Esophagus muscularis mucosa (tissue), 4 donors: Measurements from ENCODE around the gene IGFLR1. TPM values are rescaled to one million over a fixed set of nuclear protein-coding genes. Genes with fewer than 3 reads are reported as not detected.

Experiments used
- DNase-seq: peaks from one replicate; pipeline ENCODE4 v3.0.0-alpha.2; 2017; ENCODE audit errors: extremely low spot score
- H3K27ac ChIP-seq, 4 donors: fragments of 200-600 bp; sonication (generic); replicated peaks in 1 of 4; 1 replicate in 3 of 4; 2 replicates in 1 of 4; pipeline ENCODE4 v1.5.1; 2016 to 2019; ENCODE audit warnings: mild to moderate bottlenecking in 1 of 4
- H3K27me3 ChIP-seq, 4 donors: fragments of 200-600 bp; sonication (generic); one replicate each; pipeline versions ENCODE4 v1.5.1 to v1.6.0; 2016 to 2019
- H3K36me3 ChIP-seq, 4 donors: fragments of 200-600 bp; sonication (generic); one replicate each; pipeline ENCODE4 v1.5.1; 2016 to 2019
- H3K4me1 ChIP-seq, 4 donors: fragments of 200-600 bp; sonication (generic); one replicate each; pipeline ENCODE4 v1.5.1; 2016 to 2019
- H3K4me3 ChIP-seq, 4 donors: fragments of 200-600 bp; sonication (generic); 1 replicate in 2 of 4; 2 replicates in 2 of 4; pipeline ENCODE4 v1.5.1; 2016 to 2019; ENCODE audit warnings: mild to moderate bottlenecking in 4 of 4, moderate library complexity in 1 of 4
- H3K9me3 ChIP-seq, 4 donors: fragments of 200-600 bp; sonication (generic); 1 replicate in 3 of 4; 2 replicates in 1 of 4; pipeline ENCODE4 v1.5.1; 2016 to 2019
- EP300 ChIP-seq: sonication (generic); formaldehyde crosslinking; IDR thresholded peaks from one replicate; pipeline ENCODE4 v1.6.1; 2017; ENCODE audit warnings: antibody characterized with exemption
- POLR2A ChIP-seq: fragments of 450-650 bp; IDR thresholded peaks from one replicate; pipeline ENCODE4 v1.6.1; 2017; ENCODE audit warnings: antibody characterized with exemption, moderate library complexity, mild to moderate bottlenecking, low read depth
- POLR2AphosphoS5 ChIP-seq, 2 donors: sonication (generic); formaldehyde crosslinking; IDR thresholded peaks; one replicate each; pipeline ENCODE4 v1.6.1; 2017; ENCODE audit warnings: antibody characterized with exemption in 2 of 2
- WGBS: methylation state at CpG from one replicate; pipeline ENCODE4 v1.1.5; 2018; 5-methylcytosine and 5-hydroxymethylcytosine counted together
- intact Hi-C: fragments of 100-400 bp; cut with DNase I; formaldehyde crosslinking; loops from one replicate; pipeline ENCODE4 v1.15.1; 2023
- total RNA-seq, 4 donors: library from RNA; depleted of rRNA; stranded (reverse); fragments of >200 nt; gene quantifications; one replicate each; pipeline versions ENCODE4 v1.1.0 to v1.2.1, GENCODE V29; 2016
- TF ChIP-seq, protein P1 (sequence below), 3 experiments: fragments of 200-600 bp in 2 of 3; fragments of 450-650 bp in 1 of 3; sonication (generic) in 2 of 3; IDR thresholded peaks; one replicate each; pipeline ENCODE4 v1.5.1; 2017 to 2019; ENCODE audit warnings: antibody characterized with exemption in 3 of 3, mild to moderate bottlenecking in 2 of 3, moderate library complexity in 1 of 3

IGFLR1 gene
- total RNA-seq, 4 donors from 2014 or later, result 1.7 to 8.1 (median 5.9) TPM

DNA sequence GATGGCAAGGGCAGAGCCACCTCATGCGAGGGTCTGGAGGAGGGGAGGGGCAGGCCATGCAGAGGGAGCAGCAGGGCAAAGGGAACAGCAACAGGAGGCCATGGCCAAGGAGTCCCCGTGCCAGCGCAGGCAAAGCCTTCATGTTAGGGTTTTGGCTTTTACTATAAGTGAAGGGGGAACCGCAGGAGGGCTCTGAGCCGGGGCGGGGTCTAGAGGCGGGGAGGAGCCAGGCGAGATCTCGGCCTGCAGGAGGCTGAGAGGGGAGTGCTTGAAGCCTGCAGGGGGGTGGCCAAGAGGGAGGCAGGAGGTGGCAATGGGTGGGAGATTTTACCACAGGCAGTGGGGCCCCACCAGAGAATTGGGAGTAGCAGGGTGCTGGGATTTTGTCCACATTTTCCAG, 39.4 kb upstream of the IGFLR1 start:
- TF ChIP-seq POLR2A (no peak), EP300 (no peak), POLR2AphosphoS5 (IDR thresholded peaks at IDR 0.05) (no peak)
- TF ChIP-seq, protein P1, sequence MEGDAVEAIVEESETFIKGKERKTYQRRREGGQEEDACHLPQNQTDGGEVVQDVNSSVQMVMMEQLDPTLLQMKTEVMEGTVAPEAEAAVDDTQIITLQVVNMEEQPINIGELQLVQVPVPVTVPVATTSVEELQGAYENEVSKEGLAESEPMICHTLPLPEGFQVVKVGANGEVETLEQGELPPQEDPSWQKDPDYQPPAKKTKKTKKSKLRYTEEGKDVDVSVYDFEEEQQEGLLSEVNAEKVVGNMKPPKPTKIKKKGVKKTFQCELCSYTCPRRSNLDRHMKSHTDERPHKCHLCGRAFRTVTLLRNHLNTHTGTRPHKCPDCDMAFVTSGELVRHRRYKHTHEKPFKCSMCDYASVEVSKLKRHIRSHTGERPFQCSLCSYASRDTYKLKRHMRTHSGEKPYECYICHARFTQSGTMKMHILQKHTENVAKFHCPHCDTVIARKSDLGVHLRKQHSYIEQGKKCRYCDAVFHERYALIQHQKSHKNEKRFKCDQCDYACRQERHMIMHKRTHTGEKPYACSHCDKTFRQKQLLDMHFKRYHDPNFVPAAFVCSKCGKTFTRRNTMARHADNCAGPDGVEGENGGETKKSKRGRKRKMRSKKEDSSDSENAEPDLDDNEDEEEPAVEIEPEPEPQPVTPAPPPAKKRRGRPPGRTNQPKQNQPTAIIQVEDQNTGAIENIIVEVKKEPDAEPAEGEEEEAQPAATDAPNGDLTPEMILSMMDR (IDR thresholded peaks at IDR 0.05), result no peak
- Histone ChIP-seq H3K36me3 (peaks cover 6 to 83% (median 50%) of the 10 kb centered on the region in 4 donors), H3K27me3 (no peaks in the 10 kb centered on the region), H3K4me1 (peaks cover 0 to 8% (median 2%) of the 10 kb centered on the region in 4 donors), H3K27ac (no peak overlapping the region), H3K4me3 (no peak overlapping the region), H3K9me3 (no peaks in the 10 kb centered on the region)
- intact Hi-C loops, result loop anchor here (10.0 kb wide), 1 partner anchor 73 kb away; the partner anchor contains the start of genes KIRREL2 and NPHS1
- WGBS, result 73% methylated on average over 9 of the region's 9 CpGs
- DNase-seq, result no peak

DNA sequence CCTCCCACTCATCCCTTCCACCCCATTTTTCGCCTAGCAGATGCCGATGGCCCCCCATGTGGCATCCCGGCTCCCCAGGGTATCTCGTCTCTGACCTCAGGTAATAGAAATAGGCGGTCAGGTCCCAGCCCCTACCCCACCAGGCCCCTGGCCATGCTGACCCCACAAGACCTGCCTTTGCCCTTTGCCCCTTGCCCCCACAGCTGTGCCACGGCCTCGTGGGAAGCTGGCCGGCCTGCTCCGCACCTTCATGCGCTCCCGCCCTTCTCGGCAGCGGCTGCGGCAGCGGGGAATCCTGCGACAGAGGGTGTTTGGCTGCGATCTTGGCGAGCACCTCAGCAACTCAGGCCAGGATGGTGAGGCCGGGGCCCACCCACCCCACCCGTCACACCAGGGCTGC, 38.5 kb upstream of the IGFLR1 start:
- Histone ChIP-seq H3K4me1 (peaks cover 7 to 17% (median 11%) of the 10 kb centered on the region in 4 donors), H3K4me3 (no peak overlapping the region), H3K27me3 (no peaks in the 10 kb centered on the region), H3K27ac (no peak overlapping the region), H3K9me3 (no peaks in the 10 kb centered on the region), H3K36me3 (peaks cover 6 to 76% (median 47%) of the 10 kb centered on the region in 4 donors)
- intact Hi-C loops, result loop anchor here (10.0 kb wide), 1 partner anchor 74 kb away; the partner anchor contains the start of genes KIRREL2 and NPHS1
- 95% methylated on average over 19 of the region's 20 CpGs for WGBS
- TF ChIP-seq, protein P1 (IDR thresholded peaks at IDR 0.05), result no peak
- TF ChIP-seq POLR2A (no peak), EP300 (no peak), POLR2AphosphoS5 (IDR thresholded peaks at IDR 0.05) (no peak)
- DNase-seq, result no peak

DNA sequence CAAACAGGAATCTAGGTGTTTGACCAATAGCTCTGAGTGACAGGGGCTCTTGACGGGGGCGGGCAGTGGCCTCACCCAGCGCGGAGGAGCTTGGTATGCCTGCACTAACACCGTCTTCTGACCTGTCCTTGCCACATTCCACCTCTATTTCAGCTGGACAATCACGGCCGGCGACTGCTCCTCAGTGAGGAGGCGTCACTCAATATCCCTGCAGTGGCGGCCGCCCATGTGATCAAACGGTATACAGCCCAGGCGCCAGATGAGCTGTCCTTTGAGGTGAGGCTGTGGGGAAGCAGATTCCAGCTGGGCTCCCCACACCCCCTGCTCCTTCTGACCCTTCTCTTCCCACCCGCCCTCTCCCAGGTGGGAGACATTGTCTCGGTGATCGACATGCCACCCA, 37.8 kb upstream of the IGFLR1 start:
- Histone ChIP-seq H3K9me3 (no peaks in the 10 kb centered on the region), H3K4me1 (peaks cover 8 to 20% (median 13%) of the 10 kb centered on the region in 4 donors), H3K36me3 (peaks cover 6 to 70% (median 44%) of the 10 kb centered on the region in 4 donors), H3K4me3 (no peak overlapping the region), H3K27me3 (no peaks in the 10 kb centered on the region), H3K27ac (no peak overlapping the region)
- intact Hi-C loops, result loop anchor here (10.0 kb wide), 1 partner anchor 75 kb away; the partner anchor contains the start of genes KIRREL2 and NPHS1
- WGBS, result 96% methylated on average over 5 of the region's 16 CpGs
- no peak for DNase-seq
- TF ChIP-seq POLR2A (no peak), EP300 (no peak), POLR2AphosphoS5 (IDR thresholded peaks at IDR 0.05) (no peak)
- TF ChIP-seq, protein P1 (IDR thresholded peaks at IDR 0.05), result no peak

DNA sequence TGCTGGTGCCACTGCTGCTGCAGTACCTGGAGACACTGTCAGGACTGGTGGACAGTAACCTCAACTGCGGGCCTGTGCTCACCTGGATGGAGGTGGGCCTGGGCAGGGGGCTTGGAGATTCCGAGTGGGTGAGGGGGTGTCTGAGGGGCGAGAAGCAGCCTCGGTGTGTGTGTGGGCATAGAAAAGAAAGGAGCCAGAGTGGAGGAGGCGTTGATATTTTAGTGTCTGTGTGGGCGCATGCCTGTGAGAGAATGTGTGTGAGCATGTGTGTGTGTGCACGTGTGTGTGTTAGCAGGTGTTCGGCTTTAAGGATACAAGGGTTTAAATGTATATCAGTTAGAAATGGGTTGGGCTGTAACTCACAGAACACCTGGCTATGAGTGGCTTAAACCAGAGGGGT, 36.8 kb upstream of the IGFLR1 start:
- DNase-seq, result no peak
- intact Hi-C loops, result loop anchor here (10.0 kb wide), 1 partner anchor 106 kb away; no protein-coding TSS in a partner anchor
- no peaks in the 10 kb centered on the region for H3K27me3 ChIP-seq
- H3K27ac ChIP-seq, result no peak overlapping the region
- no peaks in the 10 kb centered on the region for H3K9me3 ChIP-seq
- TF ChIP-seq EP300 (no peak), POLR2A (no peak), POLR2AphosphoS5 (IDR thresholded peaks at IDR 0.05) (no peak)
- TF ChIP-seq, protein P1 (IDR thresholded peaks at IDR 0.05), result no peak
- H3K4me1 ChIP-seq, result peaks cover 14 to 28% (median 20%) of the 10 kb centered on the region in 4 donors
- H3K36me3 ChIP-seq, result peaks cover 6 to 59% (median 39%) of the 10 kb centered on the region in 4 donors
- 88% methylated on average over 8 of the region's 8 CpGs for WGBS
- no peak overlapping the region for H3K4me3 ChIP-seq

DNA sequence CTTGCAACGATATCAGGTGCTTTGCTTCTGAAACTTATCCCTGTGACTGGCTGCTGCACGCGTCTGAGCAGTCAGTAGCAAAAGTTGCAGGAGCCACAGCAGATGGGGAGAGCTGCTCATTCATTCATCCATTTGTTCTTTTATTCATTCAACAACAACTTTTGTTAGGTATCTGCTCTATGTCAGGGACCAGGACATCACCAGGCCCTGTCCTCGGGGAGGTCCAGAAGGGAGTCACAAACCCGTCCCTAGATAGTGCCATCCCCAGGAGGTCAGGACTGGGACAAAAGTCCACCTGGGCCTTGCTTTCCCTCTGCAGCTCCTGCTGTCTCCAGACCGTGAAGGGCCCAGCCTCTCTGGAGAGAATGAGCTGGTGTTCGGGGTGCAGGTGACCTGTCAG, 35.7 kb upstream of the IGFLR1 start:
- Histone ChIP-seq H3K4me1 (peaks cover 14 to 28% (median 20%) of the 10 kb centered on the region in 4 donors), H3K9me3 (no peaks in the 10 kb centered on the region), H3K4me3 (no peak overlapping the region), H3K27ac (no peak overlapping the region), H3K27me3 (no peaks in the 10 kb centered on the region), H3K36me3 (peaks cover 6 to 50% (median 38%) of the 10 kb centered on the region in 4 donors)
- DNase-seq, result no peak
- WGBS, result 88% methylated on average over 7 of the region's 7 CpGs
- intact Hi-C loops, result loop anchor here (10.0 kb wide), 1 partner anchor 107 kb away; no protein-coding TSS in a partner anchor
- TF ChIP-seq POLR2AphosphoS5 (IDR thresholded peaks at IDR 0.05) (no peak), POLR2A (no peak), EP300 (no peak)
- TF ChIP-seq, protein P1 (IDR thresholded peaks at IDR 0.05), result no peak
